Ramos (cell line): ENCODE data around the gene FGGY.
"Not testable (repeated sequence)": the region's sequence is repeated elsewhere in the genome, so short reads cannot be mapped to it uniquely, and the experiment has no call there.

Experiments used
- in situ Hi-C: fragments of 300-500 bp; cut with MboI; formaldehyde crosslinking; loops from one replicate; pipeline ENCODE4 v1.14.3; 2022; ENCODE audit warnings: low sequenced_read_pairs; ENCODE audit not compliant: unreplicated experiment

Gene FGGY

DNA sequence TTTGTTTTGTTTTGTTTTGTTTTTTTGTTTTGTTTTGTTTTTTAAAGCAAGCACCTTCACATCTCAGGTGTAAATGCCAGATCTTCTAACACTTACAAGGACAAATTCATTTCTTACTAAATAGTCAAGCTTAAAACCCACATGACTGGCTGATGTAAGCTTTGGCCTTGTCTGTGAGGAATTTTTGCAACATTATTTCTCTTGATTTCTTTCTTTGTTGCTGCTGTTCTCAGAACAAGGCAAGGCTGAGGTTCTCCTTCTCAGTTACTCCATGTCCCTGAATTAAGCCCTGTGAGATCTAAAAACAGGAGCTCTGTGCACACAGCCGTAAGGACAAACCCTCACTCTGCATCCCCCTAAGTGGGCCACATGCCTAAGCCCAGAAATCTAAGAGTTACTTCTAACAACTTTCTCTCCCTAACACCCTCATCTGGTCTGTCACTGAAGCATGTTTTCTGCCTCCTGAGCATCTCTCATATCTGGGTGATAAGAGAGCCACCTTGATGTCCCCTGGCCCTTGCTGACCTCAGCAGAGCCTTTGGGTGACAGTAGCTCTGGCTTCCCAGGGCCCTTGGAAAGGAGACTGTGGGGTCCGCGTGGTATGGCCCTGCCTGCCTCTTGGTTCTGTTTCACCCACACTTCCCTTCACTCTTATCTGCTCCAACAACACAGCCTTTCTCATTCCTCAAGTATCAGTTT, 436.7 kb downstream of the FGGY start:
- in situ Hi-C loops, result no loop called here

GRCh38 chr1:59735927-59736326, 439.0 kb downstream of the FGGY start:
- in situ Hi-C loops, result not testable (repeated sequence)

GRCh38 chr1:59736744-59737143, 439.9 kb downstream of the FGGY start:
- in situ Hi-C loops, result no loop called here

GRCh38 chr1:59737638-59738037, 440.7 kb downstream of the FGGY start:
- in situ Hi-C loops, result no loop called here

GRCh38 chr1:59738152-59738551, 441.3 kb downstream of the FGGY start:
- in situ Hi-C loops, result no loop called here

- in situ Hi-C loops, result no loop called here
Observed at GRCh38 chr1:59738591-59739015, 441.7 kb downstream of the FGGY start.

DNA sequence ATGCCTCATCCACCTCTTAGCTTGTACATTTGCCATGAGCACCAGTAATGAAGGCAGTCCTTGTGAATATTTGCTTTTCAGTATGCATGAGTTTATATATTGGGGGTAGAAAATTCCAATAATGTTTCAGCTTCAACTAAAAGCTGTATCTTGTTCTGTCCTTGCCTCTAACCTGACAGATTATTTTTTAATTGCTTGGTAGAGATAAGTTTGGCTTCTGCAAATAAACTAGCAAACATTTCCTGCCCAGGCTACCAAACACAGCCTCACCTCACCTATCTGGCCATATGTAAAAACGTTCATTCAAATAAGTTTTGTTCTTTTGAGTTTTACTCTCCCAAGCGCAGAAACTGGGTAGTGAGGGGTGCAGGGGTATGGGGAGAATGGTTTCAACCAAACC, 442.2 kb downstream of the FGGY start:
- in situ Hi-C loops, result no loop called here

DNA sequence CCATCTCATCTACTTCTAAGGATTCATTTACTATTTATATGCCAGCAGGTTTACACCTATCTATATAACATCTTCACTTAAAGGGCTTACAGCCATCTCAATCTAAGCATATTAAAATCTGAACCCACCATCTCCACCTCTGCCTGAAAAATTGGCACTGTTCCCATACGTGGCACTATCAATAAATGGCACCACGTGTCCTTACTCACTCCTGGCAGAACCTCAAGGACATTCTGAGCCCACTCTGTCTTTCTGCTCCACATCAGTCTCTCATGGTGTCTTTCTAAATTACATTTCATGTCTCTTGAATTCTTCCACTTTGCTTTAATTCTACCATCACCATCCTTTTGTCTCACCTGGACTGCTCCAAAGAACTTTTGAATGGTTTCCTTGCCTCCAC, 445.6 kb downstream of the FGGY start:
- in situ Hi-C loops, result no loop called here

DNA sequence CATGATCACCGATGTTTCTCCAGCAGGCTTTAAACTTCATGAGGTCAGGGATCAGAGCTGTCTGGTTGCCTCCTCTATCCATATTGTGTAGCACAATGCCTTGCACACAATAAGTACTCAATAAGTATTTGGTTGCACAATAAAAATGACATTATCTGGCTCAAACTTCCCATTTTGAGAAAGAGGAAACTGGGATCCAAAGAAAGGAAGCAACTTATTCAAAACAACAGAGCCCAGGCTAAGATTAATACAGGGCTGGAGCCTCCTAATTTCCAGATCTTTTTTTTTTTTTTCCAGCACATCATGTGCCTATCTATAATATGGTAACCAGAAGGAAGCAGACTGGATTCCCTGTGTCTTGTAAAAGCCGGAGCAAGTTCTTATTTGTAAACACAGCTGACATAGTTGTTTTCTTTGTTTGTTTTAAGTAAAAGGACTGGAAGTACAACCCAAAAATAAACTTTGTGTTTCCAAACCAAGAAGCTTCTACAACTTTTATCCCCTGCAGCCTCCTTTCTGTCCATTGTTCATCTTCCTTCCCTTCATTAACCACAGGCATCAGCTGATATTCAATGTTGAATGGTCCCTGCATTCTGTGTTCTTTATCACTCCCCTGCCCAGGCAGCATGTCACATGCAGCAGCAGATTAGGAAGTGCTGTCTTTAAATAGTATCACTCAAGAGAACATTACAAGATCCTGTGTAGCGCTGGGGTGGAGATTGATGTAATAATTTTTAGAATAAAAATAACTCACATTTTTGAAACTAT, 446.6 kb downstream of the FGGY start:
- in situ Hi-C loops, result no loop called here

- in situ Hi-C loops, result no loop called here
Observed at GRCh38 chr1:59747420-59748024, 450.6 kb downstream of the FGGY start.

- in situ Hi-C loops, result no loop called here
Observed at GRCh38 chr1:59748123-59748522, 451.2 kb downstream of the FGGY start.

DNA sequence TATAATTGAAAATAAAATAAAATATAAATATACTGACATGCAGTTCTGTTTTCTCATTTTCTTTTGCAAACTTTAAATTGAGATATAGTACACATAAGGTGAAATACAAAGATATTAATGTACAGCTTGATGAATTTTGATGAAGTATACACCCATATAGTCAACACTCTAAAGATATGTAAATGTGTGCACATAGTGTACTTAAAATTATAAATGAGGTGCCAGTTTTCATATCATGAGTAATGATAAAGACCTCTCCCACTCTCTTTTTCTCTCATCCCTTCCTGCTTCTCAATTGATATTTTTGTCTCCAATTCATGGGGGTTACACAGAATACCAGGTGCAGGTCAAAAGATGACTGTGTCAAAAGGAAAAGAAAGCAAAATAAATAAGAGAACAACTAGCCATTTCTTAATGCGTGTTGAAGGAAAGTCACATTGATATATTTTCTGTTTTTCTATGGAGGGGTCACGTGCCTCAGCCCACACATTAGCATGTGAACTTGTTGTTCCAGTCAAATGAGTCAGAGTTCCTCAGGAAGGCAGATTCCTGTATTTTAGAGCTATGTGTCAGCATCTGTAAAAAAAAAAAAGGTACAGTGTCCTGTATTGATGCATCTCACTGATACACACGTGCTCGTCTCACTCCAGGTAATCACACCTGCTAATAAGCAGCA, 453.6 kb downstream of the FGGY start:
- in situ Hi-C loops, result no loop called here

- in situ Hi-C loops, result no loop called here
Observed at GRCh38 chr1:59751004-59751395, 454.1 kb downstream of the FGGY start.

DNA sequence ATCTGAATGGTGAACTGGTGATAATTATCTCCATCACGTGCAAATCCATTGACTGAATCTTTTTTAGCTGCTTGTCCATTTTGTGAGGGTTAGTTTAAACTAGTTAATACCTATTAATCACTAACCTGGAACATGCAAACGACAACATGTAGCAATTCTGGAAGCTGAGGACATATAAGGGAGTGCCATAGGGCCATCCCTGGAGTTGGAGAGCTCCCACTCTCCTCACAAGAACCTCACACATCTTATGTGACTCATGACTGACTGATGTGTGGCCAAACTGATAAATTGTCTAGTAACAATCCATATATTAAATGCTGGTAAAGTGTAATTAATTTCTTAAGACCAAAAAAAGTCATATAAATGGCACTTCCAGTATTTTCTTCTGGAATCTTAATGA, 454.9 kb downstream of the FGGY start:
- in situ Hi-C loops, result no loop called here

- in situ Hi-C loops, result no loop called here
Observed at GRCh38 chr1:59752556-59753414, 455.9 kb downstream of the FGGY start.

- in situ Hi-C loops, result no loop called here
Observed at GRCh38 chr1:59755069-59755685, 458.3 kb downstream of the FGGY start.

GRCh38 chr1:59757197-59757747, 460.4 kb downstream of the FGGY start:
- in situ Hi-C loops, result no loop called here

DNA sequence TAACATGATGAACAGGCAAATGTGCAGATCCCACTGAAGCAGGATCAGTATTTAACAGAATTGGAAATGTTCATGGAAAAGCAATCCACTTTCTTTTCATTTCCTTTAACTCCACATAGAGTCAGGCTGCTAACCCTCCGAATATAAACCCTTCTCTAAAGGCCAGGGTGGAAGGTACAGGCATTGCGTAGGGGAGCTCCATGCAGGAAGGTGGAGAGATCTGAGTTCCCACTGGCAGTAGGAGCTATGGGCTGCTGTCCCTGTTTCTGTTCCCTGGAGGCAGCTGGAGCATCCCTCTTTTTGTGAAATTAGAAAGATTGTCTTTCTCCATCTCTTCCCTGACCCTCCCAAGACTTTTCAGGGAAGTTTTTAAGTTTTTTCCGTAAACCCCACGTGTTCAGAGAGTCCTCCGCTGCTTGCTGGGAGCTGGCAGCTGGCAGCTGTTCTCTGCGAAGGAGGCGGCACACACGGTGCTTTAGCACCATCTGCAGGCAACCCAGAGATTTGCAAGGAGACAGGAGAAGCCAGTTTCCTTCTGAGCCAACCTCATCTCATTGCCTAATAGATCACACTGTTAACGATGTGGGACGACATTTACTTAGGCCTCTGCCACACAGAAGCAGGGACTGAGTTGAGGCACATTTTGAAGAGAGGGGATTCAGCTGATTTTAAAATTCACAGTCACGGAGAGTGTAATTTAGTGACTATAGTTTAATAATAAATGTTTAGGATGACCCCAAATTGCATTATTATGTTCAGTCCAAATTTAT, 462.4 kb downstream of the FGGY start:
- in situ Hi-C loops, result no loop called here

DNA sequence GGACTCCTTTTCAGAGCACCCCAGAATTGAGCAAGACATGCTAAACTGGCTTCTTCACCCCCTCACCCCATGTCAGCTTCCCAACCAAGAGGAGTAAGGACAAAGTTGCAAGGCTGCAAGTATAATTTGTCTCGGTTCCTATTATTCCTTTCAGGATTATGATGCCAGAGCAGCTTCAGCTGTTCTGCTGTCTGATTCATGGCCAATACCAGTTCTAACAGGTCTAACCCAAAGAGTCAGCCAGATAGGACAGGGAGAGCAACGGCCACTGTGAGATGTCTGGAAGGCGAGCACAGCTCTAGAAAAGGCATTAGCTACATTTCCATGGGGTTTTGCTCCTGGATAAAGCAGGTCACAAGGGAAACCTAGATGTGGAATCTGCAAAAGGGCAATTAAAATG, 464.5 kb downstream of the FGGY start:
- in situ Hi-C loops, result no loop called here
